Large intestine (tissue), 3 donors: ENCODE measurements around the gene ACSF2. TPM values are rescaled to one million over a fixed set of nuclear protein-coding genes. Genes with fewer than 3 reads are reported as not detected.
A peak's percentile ranks its signal among the peaks of the same experiment; 100 is the strongest.

Source experiments
- DNase-seq, 2 donors: peaks; one replicate each; pipeline versions ENCODE4 v3.0.0 to v3.0.0-alpha.2; 2013
- H3K27ac ChIP-seq: one replicate; pipeline ENCODE4 v1.5.1; 2013; ENCODE audit warnings: low read length
- H3K27me3 ChIP-seq: 2 replicates; pipeline ENCODE4 v1.6.1; 2013; ENCODE audit warnings: low read length; ENCODE audit not compliant: control insufficient read depth, insufficient read depth
- H3K36me3 ChIP-seq: 2 replicates; pipeline ENCODE4 v1.6.1; 2013; ENCODE audit warnings: low read length; ENCODE audit not compliant: control insufficient read depth, insufficient read depth
- H3K4me1 ChIP-seq: one replicate; pipeline ENCODE4 v1.6.1; 2013; ENCODE audit warnings: low read length; ENCODE audit not compliant: control insufficient read depth, insufficient read depth
- H3K4me3 ChIP-seq: one replicate; pipeline ENCODE4 v1.5.1; 2013; ENCODE audit warnings: low read length
- H3K9me3 ChIP-seq: one replicate; pipeline ENCODE4 v1.6.1; 2013; ENCODE audit warnings: mild to moderate bottlenecking, low read depth, low read length, moderate library complexity; ENCODE audit not compliant: control insufficient read depth
- WGBS: methylation state at CpG from one replicate; pipeline ENCODE4 v1.1.5; 2013; ENCODE audit warnings: low lambda C conversion rate; ENCODE audit not compliant: insufficient coverage; 5-methylcytosine and 5-hydroxymethylcytosine counted together
- polyA plus RNA-seq: library from polyadenylated mRNA; unstranded; fragments of 120-200 nt; gene quantifications from one replicate; pipeline ENCODE4 v1.2.1, GENCODE V29; 2013

ACSF2 gene
- polyA plus RNA-seq, 1 donor = 77.8 TPM

DNA sequence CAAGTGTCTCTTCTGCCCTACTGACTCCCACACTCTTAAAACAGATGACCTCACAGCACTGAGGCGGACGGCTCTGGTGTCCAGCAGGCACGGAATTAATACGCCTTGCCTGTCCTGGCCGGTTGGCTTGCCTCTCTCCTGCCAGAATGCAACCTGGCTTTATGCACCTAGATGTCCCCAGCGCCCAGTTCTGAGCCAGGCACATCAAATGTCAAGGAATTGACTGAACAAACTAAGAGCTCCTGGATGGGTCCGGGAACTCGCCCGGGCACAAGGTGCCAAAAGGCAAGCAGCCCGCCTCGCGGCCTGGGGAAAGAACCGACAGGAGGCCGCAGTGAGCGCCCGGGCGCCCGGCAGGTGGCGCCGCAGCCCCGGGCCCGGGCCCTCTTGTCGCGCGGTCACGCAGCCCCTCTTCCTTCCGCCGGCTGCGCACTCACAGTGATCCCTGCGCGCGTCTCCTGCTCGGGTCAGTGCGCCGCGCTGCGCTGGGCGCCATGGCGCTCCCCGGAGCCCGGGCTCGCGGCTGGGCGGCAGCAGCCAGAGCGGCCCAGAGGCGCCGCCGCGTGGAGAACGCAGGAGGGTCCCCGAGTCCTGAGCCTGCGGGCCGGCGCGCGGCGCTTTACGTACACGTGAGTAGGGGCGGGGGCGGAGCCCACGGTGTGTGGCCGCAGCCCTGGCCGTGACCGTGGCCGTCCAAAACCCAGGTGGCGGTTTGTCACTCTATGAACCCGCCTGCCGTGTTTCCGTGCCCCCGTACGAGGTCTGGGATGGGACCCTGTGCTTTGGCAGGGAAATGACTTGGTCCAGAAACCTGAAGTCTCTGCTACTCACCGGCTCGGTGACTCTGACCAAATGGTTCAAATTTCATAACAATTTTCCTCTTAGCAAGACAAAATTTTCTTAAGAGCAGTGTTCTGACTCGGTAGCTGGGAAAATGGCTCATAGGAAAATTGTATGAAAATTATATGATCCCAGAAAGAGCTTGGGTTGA, 52.7 kb downstream of the ACSF2 start, which contains the start of gene RSAD1:
Gene RSAD1, plus strand, starts transcription at position 470 of the 991 bp plus-strand sequence. Its CDS starts 25 bp downstream, at position 495.
- H3K4me3 ChIP-seq = peak within 1 kb of the TSS; percentile 68
- H3K36me3 ChIP-seq = peaks cover 40% of the 10 kb centered on the region
- DNase-seq = peak; percentile 93 to 96
- WGBS = no CpG with 5 or more reads among the region's 75 CpGs
- H3K27ac ChIP-seq = peak within 1 kb of the TSS; percentile 83
- peaks cover 2% of the 10 kb centered on the region for H3K27me3 ChIP-seq
- peaks cover 21% of the 10 kb centered on the region for H3K4me1 ChIP-seq
- no peaks in the 10 kb centered on the region for H3K9me3 ChIP-seq

DNA sequence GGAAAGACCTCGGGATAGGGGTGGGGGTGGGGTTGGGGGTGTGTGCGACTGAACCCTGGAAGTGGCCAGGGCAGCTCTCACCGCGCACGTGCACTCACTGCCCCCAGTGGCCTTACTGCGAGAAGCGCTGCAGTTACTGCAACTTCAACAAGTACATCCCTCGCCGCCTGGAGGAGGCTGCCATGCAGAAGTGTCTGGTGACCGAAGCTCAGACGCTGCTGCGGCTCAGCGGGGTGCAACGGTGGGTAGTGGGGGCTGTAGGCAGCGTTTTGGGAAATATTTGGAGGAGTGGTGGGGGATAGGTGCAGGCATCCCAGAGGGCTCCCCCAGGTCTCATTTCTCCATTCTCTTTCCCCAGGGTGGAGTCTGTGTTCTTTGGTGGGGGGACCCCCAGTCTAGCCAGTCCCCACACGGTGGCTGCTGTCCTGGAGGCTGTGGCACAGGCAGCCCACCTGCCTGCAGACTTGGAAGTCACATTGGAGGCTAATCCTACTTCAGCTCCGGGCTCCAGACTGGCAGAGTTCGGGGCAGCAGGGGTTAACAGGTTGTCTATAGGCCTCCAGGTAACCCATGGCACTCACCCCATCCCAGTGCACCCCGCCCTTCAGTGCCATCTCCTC, 53.6 kb downstream of the ACSF2 start:
- Histone ChIP-seq H3K4me3 (peak overlapping the region; percentile 68), H3K27ac (peak overlapping the region; percentile 83)
- WGBS = no CpG with 5 or more reads among the region's 19 CpGs

DNA sequence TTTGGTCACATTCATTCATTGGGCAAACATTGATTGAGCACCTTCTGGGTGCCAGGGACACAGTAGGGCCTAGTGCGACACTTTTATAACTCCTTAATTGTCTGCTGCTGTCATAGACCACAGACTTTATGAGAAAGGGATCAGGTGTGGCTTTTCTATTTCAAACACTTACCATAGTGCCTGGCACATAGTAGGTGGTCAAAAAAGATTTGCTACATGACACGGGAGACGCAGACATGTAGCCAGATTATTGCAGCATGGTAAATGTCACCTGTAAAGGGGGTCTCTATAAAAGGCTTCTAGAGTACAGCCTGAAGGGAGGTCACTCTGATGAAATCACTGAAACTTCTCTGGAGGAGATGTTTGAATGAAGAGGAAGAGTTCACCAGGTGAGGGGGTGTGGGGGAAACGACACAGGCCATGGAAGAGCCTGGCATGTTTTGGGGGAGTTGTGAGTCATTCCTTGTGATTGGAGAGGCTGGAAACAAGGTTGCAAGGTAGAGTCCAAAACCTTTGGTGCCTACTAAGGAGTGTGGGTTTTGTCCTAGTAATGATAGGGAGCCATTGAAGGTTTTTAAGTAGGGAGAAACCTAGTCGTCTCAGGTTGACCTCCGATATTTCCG, 54.2 kb downstream of the ACSF2 start:
- WGBS = 100% methylated on average over 1 of the region's 7 CpGs
- peaks cover 21% of the 10 kb centered on the region for H3K4me1 ChIP-seq

More for the DNA sequence above, 53.6 kb downstream of the ACSF2 start:
- peaks cover 21% of the 10 kb centered on the region for H3K4me1 ChIP-seq
- peaks cover 2% of the 10 kb centered on the region for H3K27me3 ChIP-seq
- H3K9me3 ChIP-seq = no peaks in the 10 kb centered on the region
- DNase-seq = peak; percentile 82 to 85
- peaks cover 40% of the 10 kb centered on the region for H3K36me3 ChIP-seq

DNA sequence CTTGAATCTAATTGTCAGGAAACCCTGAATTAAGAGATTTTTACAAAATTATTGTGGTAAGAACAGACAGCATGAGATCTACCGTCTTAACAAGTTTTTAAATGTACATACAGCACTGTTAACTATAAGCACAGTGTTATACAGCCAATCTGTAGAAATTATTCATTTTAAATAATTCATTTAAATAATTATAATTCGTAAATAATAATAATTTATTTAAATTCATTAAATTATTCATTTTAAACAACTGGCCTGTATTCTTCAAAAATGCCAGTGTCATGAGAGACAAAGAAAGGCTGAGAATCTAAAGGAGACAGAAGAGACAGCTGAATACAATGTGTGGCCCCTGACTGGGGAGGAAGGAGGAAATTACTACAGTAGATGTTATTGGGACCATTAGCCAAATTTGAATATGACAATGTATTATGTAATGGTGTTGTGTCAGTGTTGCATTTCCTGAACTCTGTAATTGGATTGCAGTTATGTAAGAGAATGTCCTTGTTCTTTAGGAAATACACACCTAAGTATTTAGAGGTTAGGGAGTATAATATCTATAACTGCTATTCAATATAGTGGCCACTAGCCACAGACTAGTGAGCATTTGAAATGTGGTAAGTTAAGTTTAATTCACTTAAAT, 55.0 kb downstream of the ACSF2 start:
- Histone ChIP-seq H3K9me3 (no peaks in the 10 kb centered on the region), H3K27ac (no peak overlapping the region), H3K4me1 (peaks cover 21% of the 10 kb centered on the region), H3K4me3 (no peak overlapping the region), H3K27me3 (peaks cover 2% of the 10 kb centered on the region), H3K36me3 (peaks cover 49% of the 10 kb centered on the region)
- 100% methylated on average over 2 of the region's 2 CpGs for WGBS
- DNase-seq = no peak

More for the DNA sequence above, 54.2 kb downstream of the ACSF2 start:
- Histone ChIP-seq H3K4me3 (no peak overlapping the region), H3K27ac (no peak overlapping the region), H3K36me3 (peaks cover 42% of the 10 kb centered on the region), H3K9me3 (no peaks in the 10 kb centered on the region), H3K27me3 (peaks cover 2% of the 10 kb centered on the region)
- no peak for DNase-seq

DNA sequence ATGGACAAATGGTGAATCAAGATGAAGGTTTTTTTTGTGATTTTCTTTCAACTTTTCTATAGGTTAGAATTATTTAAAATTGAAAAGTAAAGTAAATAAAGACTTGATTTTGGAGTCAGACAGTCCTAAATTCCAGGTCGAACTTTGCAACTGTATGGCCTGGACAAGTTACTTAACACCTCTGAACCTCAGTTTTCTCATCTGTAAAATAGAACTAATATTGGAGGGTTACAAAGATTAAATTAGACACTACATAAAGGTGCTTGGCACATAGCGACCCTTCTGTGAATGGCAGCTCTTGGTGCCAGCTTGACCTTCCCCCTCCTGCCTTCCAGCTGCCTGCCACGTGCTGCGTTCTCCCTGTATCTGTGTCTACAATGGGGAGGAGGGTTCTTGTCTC, 55.6 kb downstream of the ACSF2 start:
- H3K4me3 ChIP-seq = no peak overlapping the region
- peaks cover under 1% of the 10 kb centered on the region for H3K27me3 ChIP-seq
- H3K36me3 ChIP-seq = peaks cover 51% of the 10 kb centered on the region
- no peak overlapping the region for H3K27ac ChIP-seq
- H3K4me1 ChIP-seq = peaks cover 19% of the 10 kb centered on the region
- no CpG with 5 or more reads among the region's 4 CpGs for WGBS
- H3K9me3 ChIP-seq = no peaks in the 10 kb centered on the region
- no peak for DNase-seq

DNA sequence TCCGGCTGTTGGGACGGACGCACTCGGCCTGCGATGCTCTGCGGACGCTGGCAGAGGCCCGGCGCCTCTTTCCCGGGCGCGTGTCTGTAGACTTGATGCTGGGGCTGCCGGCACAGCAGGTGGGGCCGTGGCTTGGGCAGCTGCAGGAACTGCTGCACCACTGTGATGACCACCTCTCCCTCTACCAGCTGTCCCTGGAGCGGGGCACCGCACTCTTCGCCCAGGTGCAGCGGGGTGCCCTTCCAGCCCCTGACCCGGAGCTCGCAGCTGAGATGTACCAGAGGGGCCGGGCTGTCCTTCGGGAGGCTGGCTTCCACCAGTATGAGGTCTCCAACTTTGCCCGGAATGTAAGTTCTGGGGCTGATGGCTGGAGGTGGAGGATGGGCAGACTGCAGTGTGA, 56.1 kb downstream of the ACSF2 start:
- Histone ChIP-seq H3K9me3 (no peaks in the 10 kb centered on the region), H3K27ac (no peak overlapping the region), H3K4me1 (peaks cover 16% of the 10 kb centered on the region), H3K36me3 (peaks cover 52% of the 10 kb centered on the region), H3K4me3 (no peak overlapping the region), H3K27me3 (no peaks in the 10 kb centered on the region)
- no CpG with 5 or more reads among the region's 23 CpGs for WGBS
- no peak for DNase-seq

DNA sequence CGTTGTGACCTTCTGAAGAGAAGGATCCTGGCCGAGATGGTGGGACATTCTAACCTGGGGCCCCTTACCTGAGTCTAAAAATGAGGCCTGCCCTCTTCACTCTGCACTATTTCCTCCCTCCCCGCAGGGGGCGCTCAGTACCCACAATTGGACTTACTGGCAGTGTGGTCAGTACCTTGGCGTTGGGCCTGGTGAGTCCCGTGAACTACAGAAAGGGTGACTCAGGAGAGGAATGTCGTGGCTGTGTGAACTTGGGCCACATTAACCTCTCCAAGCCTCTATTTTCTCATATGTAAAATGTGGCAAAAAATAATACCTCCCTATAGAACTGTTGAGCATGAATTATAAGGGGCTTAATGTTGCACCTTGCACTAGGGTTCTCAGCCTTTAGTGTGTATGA, 56.5 kb downstream of the ACSF2 start:
- DNase-seq = peak; percentile 78 to 87
- H3K4me3 ChIP-seq = no peak overlapping the region
- H3K4me1 ChIP-seq = peaks cover 16% of the 10 kb centered on the region
- peaks cover 56% of the 10 kb centered on the region for H3K36me3 ChIP-seq
- no CpG with 5 or more reads among the region's 7 CpGs for WGBS
- no peak overlapping the region for H3K27ac ChIP-seq
- no peaks in the 10 kb centered on the region for H3K27me3 ChIP-seq
- H3K9me3 ChIP-seq = no peaks in the 10 kb centered on the region

DNA sequence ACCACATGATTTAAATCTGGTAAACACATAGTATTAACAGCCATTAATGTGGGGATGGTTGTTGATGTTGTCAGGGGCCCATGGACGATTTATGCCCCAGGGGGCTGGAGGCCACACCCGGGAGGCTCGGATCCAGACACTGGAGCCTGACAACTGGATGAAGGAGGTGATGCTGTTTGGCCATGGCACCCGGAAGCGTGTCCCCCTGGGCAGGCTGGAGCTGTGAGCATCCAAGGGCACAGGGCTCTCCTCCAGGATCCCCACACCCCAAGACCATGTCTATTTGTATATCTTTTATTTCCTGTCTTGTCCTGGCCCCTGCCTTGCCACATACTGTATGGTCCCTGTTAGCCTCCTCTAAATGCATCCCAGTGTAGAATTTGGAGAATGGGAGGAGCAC, 57.2 kb downstream of the ACSF2 start:
- peaks cover 56% of the 10 kb centered on the region for H3K36me3 ChIP-seq
- no peaks in the 10 kb centered on the region for H3K9me3 ChIP-seq
- peaks cover 12% of the 10 kb centered on the region for H3K4me1 ChIP-seq
- H3K4me3 ChIP-seq = no peak overlapping the region
- H3K27me3 ChIP-seq = no peaks in the 10 kb centered on the region
- no CpG with 5 or more reads among the region's 5 CpGs for WGBS
- DNase-seq = no peak
- H3K27ac ChIP-seq = no peak overlapping the region

DNA sequence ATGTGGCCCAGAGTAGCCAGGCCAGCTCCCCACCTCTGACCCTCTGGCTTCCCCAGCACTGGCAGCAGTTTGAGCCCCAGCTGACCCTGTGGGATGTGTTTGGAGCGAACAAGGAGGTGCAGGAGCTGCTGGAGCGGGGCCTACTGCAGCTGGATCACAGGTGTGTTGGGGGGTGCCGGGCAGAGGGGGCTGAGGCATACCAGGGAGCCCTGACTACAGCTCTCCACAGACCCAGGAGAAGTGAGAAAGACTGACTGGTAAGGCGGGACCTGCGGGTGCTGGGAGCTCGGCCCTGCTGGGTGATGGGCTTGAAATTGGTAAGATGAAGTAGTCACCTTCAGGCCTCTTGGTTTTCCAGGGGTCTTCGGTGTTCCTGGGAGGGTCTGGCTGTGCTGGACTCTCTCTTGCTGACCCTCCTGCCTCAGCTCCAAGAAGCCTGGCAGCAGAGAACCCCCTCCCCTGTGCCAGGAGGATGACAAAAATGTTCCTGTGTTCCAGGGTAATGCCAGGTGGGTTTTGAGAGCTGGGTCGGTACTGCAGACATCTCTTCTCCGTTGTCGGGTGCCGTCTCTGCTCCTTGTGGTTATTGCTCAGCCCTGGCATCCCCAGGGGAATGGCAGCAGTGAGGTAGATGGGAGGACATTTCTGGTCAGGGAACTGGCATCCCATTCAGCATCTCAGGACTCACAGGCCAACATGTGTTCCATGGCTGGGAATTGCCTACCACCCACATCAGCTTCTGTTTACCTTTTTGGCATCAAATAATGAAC, 58.6 kb downstream of the ACSF2 start:
- no peak for DNase-seq
- Histone ChIP-seq H3K36me3 (peaks cover 56% of the 10 kb centered on the region), H3K9me3 (no peaks in the 10 kb centered on the region), H3K27ac (no peak overlapping the region), H3K4me1 (peaks cover 9% of the 10 kb centered on the region), H3K4me3 (no peak overlapping the region), H3K27me3 (no peaks in the 10 kb centered on the region)
- no CpG with 5 or more reads among the region's 11 CpGs for whole genome bisulfite sequencing
